ENCODE results near the gene SLC12A6. TPM values are rescaled to one million over a fixed set of nuclear protein-coding genes. Genes with fewer than 3 reads are reported as not detected.

Gene SLC12A6
- polyA plus RNA-seq, 1 donor from 2014 or later, result 7.3 TPM

DNA sequence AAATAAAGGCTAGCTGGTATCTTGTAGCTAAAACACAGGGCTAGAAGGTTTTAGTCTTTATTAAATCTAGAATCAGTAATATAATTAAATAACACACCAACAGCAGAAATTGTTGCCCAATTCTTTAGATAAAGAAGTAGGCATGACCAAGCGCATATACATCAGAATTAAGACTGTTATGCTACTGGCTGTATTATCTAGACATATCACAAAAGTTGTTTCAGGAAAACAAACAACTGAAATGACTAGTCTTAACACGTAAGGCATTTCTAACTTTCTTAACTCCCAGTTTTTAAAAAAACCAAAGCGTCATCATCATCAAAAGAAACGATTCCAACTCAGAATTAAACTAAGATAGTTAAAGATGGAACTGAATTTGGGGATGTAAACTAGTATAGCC, 57.4 kb downstream of the SLC12A6 start:
- H3K27me3 ChIP-seq (ENCODE audit: insufficient read depth, low read depth, low read length), result no peaks in the 10 kb centered on the region
- no peak overlapping the region for H3K9ac ChIP-seq (ENCODE audit: low read length)

DNA sequence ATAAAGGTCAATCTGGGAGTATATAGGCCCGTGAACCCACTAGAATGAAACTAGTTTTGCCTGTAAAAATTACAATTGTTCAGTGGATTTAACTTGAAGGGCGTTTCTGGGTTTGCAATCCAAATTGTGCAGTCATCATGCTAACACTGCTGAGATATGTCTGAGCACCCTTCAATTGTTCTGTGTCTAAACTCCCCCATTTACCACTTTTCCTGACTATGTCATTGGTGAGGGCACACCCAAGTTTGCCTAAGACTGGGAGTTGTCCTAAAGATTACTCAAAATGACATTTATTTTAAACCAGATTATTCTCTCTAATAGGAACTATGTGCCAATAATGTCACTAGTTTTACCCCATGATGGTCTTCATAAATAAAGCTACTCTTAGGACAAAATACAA, 58.2 kb downstream of the SLC12A6 start:
- Histone ChIP-seq H3K79me2 (replicated peaks; ENCODE audit: insufficient read depth, low read length) (no peaks in the 10 kb centered on the region), H3F3A (ENCODE audit: insufficient read depth, low read length, poor library complexity, severe bottlenecking) (no peaks in the 10 kb centered on the region), H3K27ac (ENCODE audit: low read length) (no peak overlapping the region), H3K9me2 (ENCODE audit: insufficient read depth, low read length) (no peaks in the 10 kb centered on the region), H3K9me3 (ENCODE audit: low read length) (no peaks in the 10 kb centered on the region), H4K20me1 (ENCODE audit: insufficient read depth) (no peaks in the 10 kb centered on the region), H3K4me3 (ENCODE audit: low read length) (no peak overlapping the region), H2AFZ (ENCODE audit: low read depth, low read length) (no peak overlapping the region), H3K36me3 (ENCODE audit: insufficient read depth, low read length) (no peaks in the 10 kb centered on the region), H3K27me3 (ENCODE audit: insufficient read depth, low read depth, low read length) (no peaks in the 10 kb centered on the region), H3K4me2 (ENCODE audit: low read length) (no peak overlapping the region), H3K9ac (ENCODE audit: low read length) (no peak overlapping the region)
- TF ChIP-seq TAF1 (IDR thresholded peaks at IDR 0.05; ENCODE audit: low read depth), result no peak
- TF ChIP-seq RAD21 (conservative IDR thresholded peaks at IDR 0.05), result no peak
- TF ChIP-seq, protein P1, sequence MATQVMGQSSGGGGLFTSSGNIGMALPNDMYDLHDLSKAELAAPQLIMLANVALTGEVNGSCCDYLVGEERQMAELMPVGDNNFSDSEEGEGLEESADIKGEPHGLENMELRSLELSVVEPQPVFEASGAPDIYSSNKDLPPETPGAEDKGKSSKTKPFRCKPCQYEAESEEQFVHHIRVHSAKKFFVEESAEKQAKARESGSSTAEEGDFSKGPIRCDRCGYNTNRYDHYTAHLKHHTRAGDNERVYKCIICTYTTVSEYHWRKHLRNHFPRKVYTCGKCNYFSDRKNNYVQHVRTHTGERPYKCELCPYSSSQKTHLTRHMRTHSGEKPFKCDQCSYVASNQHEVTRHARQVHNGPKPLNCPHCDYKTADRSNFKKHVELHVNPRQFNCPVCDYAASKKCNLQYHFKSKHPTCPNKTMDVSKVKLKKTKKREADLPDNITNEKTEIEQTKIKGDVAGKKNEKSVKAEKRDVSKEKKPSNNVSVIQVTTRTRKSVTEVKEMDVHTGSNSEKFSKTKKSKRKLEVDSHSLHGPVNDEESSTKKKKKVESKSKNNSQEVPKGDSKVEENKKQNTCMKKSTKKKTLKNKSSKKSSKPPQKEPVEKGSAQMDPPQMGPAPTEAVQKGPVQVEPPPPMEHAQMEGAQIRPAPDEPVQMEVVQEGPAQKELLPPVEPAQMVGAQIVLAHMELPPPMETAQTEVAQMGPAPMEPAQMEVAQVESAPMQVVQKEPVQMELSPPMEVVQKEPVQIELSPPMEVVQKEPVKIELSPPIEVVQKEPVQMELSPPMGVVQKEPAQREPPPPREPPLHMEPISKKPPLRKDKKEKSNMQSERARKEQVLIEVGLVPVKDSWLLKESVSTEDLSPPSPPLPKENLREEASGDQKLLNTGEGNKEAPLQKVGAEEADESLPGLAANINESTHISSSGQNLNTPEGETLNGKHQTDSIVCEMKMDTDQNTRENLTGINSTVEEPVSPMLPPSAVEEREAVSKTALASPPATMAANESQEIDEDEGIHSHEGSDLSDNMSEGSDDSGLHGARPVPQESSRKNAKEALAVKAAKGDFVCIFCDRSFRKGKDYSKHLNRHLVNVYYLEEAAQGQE (IDR thresholded peaks at IDR 0.05; ENCODE audit: borderline replicate concordance), result no peak
- TF ChIP-seq SMC3 (conservative IDR thresholded peaks at IDR 0.05; ENCODE audit: poor library complexity), result no peak
- no peak for TF ChIP-seq EZH2 (IDR thresholded peaks at IDR 0.05; ENCODE audit: borderline replicate concordance, insufficient read depth, low read length, poor library complexity, severe bottlenecking)
- no peak for TF ChIP-seq MXI1 (conservative IDR thresholded peaks at IDR 0.05; ENCODE audit: poor library complexity, severe bottlenecking)
- TF ChIP-seq, protein P2, sequence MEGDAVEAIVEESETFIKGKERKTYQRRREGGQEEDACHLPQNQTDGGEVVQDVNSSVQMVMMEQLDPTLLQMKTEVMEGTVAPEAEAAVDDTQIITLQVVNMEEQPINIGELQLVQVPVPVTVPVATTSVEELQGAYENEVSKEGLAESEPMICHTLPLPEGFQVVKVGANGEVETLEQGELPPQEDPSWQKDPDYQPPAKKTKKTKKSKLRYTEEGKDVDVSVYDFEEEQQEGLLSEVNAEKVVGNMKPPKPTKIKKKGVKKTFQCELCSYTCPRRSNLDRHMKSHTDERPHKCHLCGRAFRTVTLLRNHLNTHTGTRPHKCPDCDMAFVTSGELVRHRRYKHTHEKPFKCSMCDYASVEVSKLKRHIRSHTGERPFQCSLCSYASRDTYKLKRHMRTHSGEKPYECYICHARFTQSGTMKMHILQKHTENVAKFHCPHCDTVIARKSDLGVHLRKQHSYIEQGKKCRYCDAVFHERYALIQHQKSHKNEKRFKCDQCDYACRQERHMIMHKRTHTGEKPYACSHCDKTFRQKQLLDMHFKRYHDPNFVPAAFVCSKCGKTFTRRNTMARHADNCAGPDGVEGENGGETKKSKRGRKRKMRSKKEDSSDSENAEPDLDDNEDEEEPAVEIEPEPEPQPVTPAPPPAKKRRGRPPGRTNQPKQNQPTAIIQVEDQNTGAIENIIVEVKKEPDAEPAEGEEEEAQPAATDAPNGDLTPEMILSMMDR (IDR thresholded peaks at IDR 0.05; ENCODE audit: poor library complexity, severe bottlenecking), result no peak
- TF ChIP-seq POLR2AphosphoS5 (IDR thresholded peaks at IDR 0.05), result no peak
- no peak for TF ChIP-seq EP300 (conservative IDR thresholded peaks at IDR 0.05; ENCODE audit: poor library complexity, severe bottlenecking)

More for the DNA sequence above, 57.4 kb downstream of the SLC12A6 start:
- Histone ChIP-seq H2AFZ (ENCODE audit: low read depth, low read length) (no peak overlapping the region), H3K27ac (ENCODE audit: low read length) (no peak overlapping the region), H4K20me1 (ENCODE audit: insufficient read depth) (no peaks in the 10 kb centered on the region), H3K9me3 (ENCODE audit: low read length) (no peaks in the 10 kb centered on the region), H3K36me3 (ENCODE audit: insufficient read depth, low read length) (no peaks in the 10 kb centered on the region), H3F3A (ENCODE audit: insufficient read depth, low read length, poor library complexity, severe bottlenecking) (no peaks in the 10 kb centered on the region), H3K4me2 (ENCODE audit: low read length) (no peak overlapping the region), H3K79me2 (replicated peaks; ENCODE audit: insufficient read depth, low read length) (no peaks in the 10 kb centered on the region), H3K9me2 (ENCODE audit: insufficient read depth, low read length) (no peaks in the 10 kb centered on the region), H3K4me3 (ENCODE audit: low read length) (no peak overlapping the region)
- TF ChIP-seq MXI1 (conservative IDR thresholded peaks at IDR 0.05; ENCODE audit: poor library complexity, severe bottlenecking), result no peak
- TF ChIP-seq, protein P2 (IDR thresholded peaks at IDR 0.05; ENCODE audit: poor library complexity, severe bottlenecking), result no peak
- no peak for TF ChIP-seq TAF1 (IDR thresholded peaks at IDR 0.05; ENCODE audit: low read depth)
- no peak for TF ChIP-seq RAD21 (conservative IDR thresholded peaks at IDR 0.05)
- no peak for TF ChIP-seq EZH2 (IDR thresholded peaks at IDR 0.05; ENCODE audit: borderline replicate concordance, insufficient read depth, low read length, poor library complexity, severe bottlenecking)
- TF ChIP-seq SMC3 (conservative IDR thresholded peaks at IDR 0.05; ENCODE audit: poor library complexity), result no peak
- TF ChIP-seq POLR2AphosphoS5 (IDR thresholded peaks at IDR 0.05), result no peak

All from neural cell (in vitro differentiated cells).